Measurements from ENCODE around the gene SAMD4B. TPM values are rescaled to one million over a fixed set of nuclear protein-coding genes. Genes with fewer than 3 reads are reported as not detected.
"Not testable (repeated sequence)": the region's sequence is repeated elsewhere in the genome, so short reads cannot be mapped to it uniquely, and the experiment has no call there.

The SAMD4B gene
- total and polyA plus RNA-seq, 7 donors, result 28.4 to 83.6 (median 52.7) TPM

DNA sequence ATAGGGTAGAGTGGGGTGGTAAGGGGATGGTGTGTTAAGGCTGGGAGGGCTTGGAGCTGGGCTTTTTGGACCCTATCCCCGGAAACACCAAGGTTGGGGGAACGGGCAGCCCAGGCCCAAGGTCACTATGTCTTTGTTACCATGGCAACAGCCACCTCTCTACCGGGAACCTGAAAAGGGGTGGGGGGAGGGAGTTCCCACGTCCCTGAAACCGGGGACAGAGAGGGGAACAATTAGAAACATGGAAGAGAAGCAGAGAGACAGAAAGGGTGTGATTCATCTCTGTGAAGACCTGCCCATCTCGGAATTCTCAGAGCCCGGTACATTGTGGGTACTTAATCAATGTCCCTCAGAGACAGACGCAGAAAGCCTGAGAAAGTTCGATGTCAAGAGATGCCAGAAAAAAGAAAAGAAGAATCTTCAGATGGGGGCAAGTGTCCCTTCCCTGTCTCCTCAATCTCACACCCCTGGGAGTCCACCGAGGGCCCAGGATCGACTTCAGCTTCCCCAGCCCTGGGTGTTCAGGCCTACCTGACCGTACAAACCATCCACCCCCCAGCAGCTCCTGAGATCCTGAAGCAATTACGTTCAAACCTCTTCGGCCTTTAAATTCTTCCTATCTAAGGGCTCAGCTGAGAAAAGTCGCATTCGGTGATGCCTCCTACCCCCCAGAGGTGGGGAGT lies 14.7 kb upstream of the SAMD4B start:
- Histone ChIP-seq H3K36me3 (no peaks in the 10 kb centered on the region), H3K9me3 (no peaks in the 10 kb centered on the region), H3K27me3 (no peaks in the 10 kb centered on the region), H3K4me3 (no peak overlapping the region), H3K4me1 (no peaks in the 10 kb centered on the region), H3K27ac (no peak overlapping the region)
- intact Hi-C loops (cut with DNase I), result loop anchor here (1.0 kb wide), 2 partner anchors 140 to 205 kb away; no protein-coding TSS in a partner anchor
- WGBS, 2 donors, result 61 to 74% methylated on average over 16 of the region's 16 CpGs
- DNase-seq, result no peak
- TF ChIP-seq POLR2AphosphoS5 (IDR thresholded peaks at IDR 0.05), result no peak
- TF ChIP-seq, protein P1, sequence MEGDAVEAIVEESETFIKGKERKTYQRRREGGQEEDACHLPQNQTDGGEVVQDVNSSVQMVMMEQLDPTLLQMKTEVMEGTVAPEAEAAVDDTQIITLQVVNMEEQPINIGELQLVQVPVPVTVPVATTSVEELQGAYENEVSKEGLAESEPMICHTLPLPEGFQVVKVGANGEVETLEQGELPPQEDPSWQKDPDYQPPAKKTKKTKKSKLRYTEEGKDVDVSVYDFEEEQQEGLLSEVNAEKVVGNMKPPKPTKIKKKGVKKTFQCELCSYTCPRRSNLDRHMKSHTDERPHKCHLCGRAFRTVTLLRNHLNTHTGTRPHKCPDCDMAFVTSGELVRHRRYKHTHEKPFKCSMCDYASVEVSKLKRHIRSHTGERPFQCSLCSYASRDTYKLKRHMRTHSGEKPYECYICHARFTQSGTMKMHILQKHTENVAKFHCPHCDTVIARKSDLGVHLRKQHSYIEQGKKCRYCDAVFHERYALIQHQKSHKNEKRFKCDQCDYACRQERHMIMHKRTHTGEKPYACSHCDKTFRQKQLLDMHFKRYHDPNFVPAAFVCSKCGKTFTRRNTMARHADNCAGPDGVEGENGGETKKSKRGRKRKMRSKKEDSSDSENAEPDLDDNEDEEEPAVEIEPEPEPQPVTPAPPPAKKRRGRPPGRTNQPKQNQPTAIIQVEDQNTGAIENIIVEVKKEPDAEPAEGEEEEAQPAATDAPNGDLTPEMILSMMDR (IDR thresholded peaks at IDR 0.05), result no peak
- no peak for TF ChIP-seq POLR2A (IDR thresholded peaks at IDR 0.05)
- no peak for TF ChIP-seq EP300 (IDR thresholded peaks at IDR 0.05)

DNA sequence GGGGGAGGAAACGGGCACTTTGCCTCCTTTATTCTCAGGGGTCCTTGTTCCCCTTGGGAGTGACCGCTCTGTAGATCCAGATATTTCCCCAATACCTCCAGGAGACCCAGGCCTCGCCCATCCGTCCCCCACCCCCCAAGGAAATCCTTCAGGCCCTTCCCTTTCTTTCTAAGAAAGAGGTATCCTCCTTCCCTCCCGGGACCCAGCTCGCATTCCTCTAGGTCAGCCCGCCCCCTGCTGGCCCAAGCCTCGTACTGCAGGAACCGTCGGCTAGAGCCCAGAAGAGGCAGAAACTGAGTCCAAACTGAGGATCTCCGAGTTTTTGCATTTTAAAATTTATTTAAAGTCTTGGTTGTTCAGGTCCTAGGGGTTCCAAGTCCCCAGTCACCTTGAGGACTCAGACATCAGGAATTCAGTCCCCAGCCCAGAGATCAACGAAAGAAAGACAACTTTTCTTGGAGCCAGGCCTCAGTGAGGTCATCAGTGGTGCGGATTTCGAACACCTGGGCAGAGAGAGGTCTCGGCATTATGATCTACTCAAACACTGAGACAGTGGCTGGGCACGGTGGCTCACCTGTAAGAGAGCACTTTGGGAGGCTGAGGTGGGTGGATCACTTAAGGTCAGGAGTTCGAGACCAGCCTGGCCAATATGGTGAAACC lies 14.0 kb upstream of the SAMD4B start:
- no peaks in the 10 kb centered on the region for H3K4me1 ChIP-seq
- no peaks in the 10 kb centered on the region for H3K36me3 ChIP-seq
- no peaks in the 10 kb centered on the region for H3K9me3 ChIP-seq
- 26 to 36% methylated on average over 17 of the region's 17 CpGs for WGBS, 2 donors
- H3K27me3 ChIP-seq, result no peaks in the 10 kb centered on the region
- TF ChIP-seq POLR2AphosphoS5 (IDR thresholded peaks at IDR 0.05) (no peak), POLR2A (IDR thresholded peaks at IDR 0.05) (no peak), EP300 (IDR thresholded peaks at IDR 0.05) (no peak)
- TF ChIP-seq, protein P1 (IDR thresholded peaks at IDR 0.05), result peak; percentile 85 to 96 (median 92)
- intact Hi-C loops (cut with DNase I), result loop anchor here (1.0 kb wide), 2 partner anchors 141 to 206 kb away; no protein-coding TSS in a partner anchor
- DNase-seq, result peak; percentile 91
- H3K4me3 ChIP-seq, result no peak overlapping the region
- no peak overlapping the region for H3K27ac ChIP-seq

DNA sequence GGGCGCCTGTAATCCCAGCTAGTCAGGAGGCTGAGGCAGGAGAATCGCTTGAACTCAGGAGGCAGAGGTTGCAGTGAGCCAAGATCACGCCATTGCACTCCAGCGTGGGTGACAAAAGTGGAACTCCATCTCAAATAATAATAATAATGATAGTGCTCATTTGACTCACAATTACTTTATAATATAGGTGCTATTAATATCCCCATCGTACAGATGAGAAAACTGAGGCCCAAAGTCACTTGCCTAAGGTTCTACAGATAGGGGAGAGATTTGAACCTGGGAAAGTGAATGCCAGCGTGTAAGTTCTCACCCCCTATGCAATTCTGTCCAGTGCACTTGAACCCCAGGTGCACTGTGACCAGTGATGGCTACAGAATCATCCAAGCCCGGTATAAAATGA lies 12.3 kb upstream of the SAMD4B start:
- Histone ChIP-seq H3K9me3 (no peaks in the 10 kb centered on the region), H3K4me1 (no peaks in the 10 kb centered on the region), H3K36me3 (no peaks in the 10 kb centered on the region), H3K4me3 (no peak overlapping the region), H3K27me3 (no peaks in the 10 kb centered on the region), H3K27ac (no peak overlapping the region)
- no peak for DNase-seq
- TF ChIP-seq POLR2AphosphoS5 (IDR thresholded peaks at IDR 0.05) (no peak), POLR2A (IDR thresholded peaks at IDR 0.05) (no peak), EP300 (IDR thresholded peaks at IDR 0.05) (no peak)
- TF ChIP-seq, protein P1 (IDR thresholded peaks at IDR 0.05), result no peak
- intact Hi-C loops (cut with DNase I), result no loop called here
- 91 to 92% methylated on average over 7 of the region's 7 CpGs for WGBS, 2 donors

DNA sequence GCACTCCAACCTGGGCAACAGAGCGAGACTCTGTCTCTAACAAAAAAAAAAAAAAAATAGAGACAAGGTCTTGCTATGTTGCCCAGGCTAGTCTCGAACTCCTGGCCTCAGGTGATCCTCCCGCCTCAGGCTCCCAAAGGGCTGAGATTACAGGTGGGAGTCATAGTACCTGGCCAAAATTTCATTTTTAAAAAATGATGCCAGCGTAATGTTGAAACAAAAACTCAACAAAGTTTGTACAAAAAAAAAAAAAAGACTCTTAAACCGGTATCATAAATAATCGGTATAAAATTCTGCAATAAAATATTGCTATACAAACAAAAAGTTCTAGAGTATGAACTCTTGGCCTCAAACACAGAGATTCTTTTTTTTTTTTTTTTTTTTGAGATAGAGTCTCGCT lies 9.9 kb upstream of the SAMD4B start:
- TF ChIP-seq POLR2A (IDR thresholded peaks at IDR 0.05), result no peak
- TF ChIP-seq, protein P1 (IDR thresholded peaks at IDR 0.05), result no peak
- TF ChIP-seq EP300 (IDR thresholded peaks at IDR 0.05), result no peak
- TF ChIP-seq POLR2AphosphoS5 (IDR thresholded peaks at IDR 0.05), result no peak
- 32 to 76% methylated on average over 7 of the region's 7 CpGs for WGBS, 2 donors
- no peaks in the 10 kb centered on the region for H3K27me3 ChIP-seq
- intact Hi-C loops (cut with DNase I), result no loop called here
- no peak overlapping the region for H3K4me3 ChIP-seq
- no peaks in the 10 kb centered on the region for H3K36me3 ChIP-seq
- H3K4me1 ChIP-seq, result no peaks in the 10 kb centered on the region
- no peak for DNase-seq
- no peaks in the 10 kb centered on the region for H3K9me3 ChIP-seq
- H3K27ac ChIP-seq, result no peak overlapping the region

DNA sequence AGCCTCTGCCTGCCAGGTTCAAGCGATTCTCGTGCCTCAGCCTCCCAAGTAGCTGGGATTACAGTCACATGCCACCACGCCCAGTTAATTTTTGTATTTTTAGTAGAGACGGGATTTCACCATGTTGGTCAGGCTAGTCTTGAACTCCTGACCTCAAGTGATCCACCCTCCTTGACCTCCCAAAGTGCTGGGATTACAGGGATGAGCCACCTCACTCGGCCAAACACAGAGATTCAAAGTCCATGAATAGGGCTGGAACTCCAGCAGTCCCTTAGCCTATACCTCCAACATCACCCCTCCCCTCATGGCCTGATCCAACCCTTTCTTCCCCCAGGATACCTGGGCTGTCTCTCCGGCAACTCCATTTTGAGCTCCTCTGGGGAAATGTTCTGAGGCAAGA lies 9.5 kb upstream of the SAMD4B start:
- H3K9me3 ChIP-seq; H3K27me3 ChIP-seq; H3K4me3 ChIP-seq; H3K36me3 ChIP-seq; DNase-seq; H3K4me1 ChIP-seq; intact Hi-C loops (cut with DNase I); H3K27ac ChIP-seq: not testable (repeated sequence)
- 36 to 74% methylated on average over 6 of the region's 6 CpGs for WGBS, 2 donors
